LNCAP (cell line): Measurements from ENCODE around the gene AP4S1.

Source experiments
- TF ChIP-seq, protein P1 (sequence below): fragments of 450-650 bp; IDR thresholded peaks from 2 replicates; pipeline ENCODE4 v1.5.1; 2017; ENCODE audit warnings: mild to moderate bottlenecking

The AP4S1 gene

GRCh38 chr14:30988509-30988908 is 36.9 kb upstream of the AP4S1 start:
- TF ChIP-seq, protein P1, sequence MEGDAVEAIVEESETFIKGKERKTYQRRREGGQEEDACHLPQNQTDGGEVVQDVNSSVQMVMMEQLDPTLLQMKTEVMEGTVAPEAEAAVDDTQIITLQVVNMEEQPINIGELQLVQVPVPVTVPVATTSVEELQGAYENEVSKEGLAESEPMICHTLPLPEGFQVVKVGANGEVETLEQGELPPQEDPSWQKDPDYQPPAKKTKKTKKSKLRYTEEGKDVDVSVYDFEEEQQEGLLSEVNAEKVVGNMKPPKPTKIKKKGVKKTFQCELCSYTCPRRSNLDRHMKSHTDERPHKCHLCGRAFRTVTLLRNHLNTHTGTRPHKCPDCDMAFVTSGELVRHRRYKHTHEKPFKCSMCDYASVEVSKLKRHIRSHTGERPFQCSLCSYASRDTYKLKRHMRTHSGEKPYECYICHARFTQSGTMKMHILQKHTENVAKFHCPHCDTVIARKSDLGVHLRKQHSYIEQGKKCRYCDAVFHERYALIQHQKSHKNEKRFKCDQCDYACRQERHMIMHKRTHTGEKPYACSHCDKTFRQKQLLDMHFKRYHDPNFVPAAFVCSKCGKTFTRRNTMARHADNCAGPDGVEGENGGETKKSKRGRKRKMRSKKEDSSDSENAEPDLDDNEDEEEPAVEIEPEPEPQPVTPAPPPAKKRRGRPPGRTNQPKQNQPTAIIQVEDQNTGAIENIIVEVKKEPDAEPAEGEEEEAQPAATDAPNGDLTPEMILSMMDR: no peak

- TF ChIP-seq, protein P1: no peak
These were observed 34.7 kb upstream of the AP4S1 start for GRCh38 chr14:30990770-30991169.

GRCh38 chr14:30991408-30991807 is 34.0 kb upstream of the AP4S1 start:
- TF ChIP-seq, protein P1: no peak

GRCh38 chr14:30993071-30993470 is 32.4 kb upstream of the AP4S1 start:
- TF ChIP-seq, protein P1: no peak

GRCh38 chr14:30994681-30995620 is 30.5 kb upstream of the AP4S1 start:
- TF ChIP-seq, protein P1: no peak

GRCh38 chr14:30995689-30996088 is 29.8 kb upstream of the AP4S1 start:
- TF ChIP-seq, protein P1: no peak

GRCh38 chr14:30996892-30997659 is 28.4 kb upstream of the AP4S1 start:
- TF ChIP-seq, protein P1: no peak
